IPS-20b (cell line): ENCODE measurements around the gene RNU1-4.
"Not testable (repeated sequence)": the region's sequence is repeated elsewhere in the genome, so short reads cannot be mapped to it uniquely, and the experiment has no call there.

Experiments
- H3K27ac ChIP-seq: one replicate; pipeline ENCODE4 v1.5.1; 2013; ENCODE audit warnings: low read length
- H3K27me3 ChIP-seq: 2 replicates; pipeline ENCODE4 v1.6.1; 2013; ENCODE audit warnings: mild to moderate bottlenecking, low read length, inconsistent platforms; ENCODE audit not compliant: insufficient read depth
- H3K36me3 ChIP-seq: 2 replicates; pipeline ENCODE4 v1.6.1; 2013; ENCODE audit warnings: low read depth, mild to moderate bottlenecking, inconsistent platforms, low read length, moderate library complexity; ENCODE audit not compliant: insufficient read depth
- H3K4me1 ChIP-seq: 2 replicates; pipeline ENCODE4 v1.6.1; 2013; ENCODE audit warnings: mild to moderate bottlenecking, control low read depth, inconsistent platforms, low read length, moderate library complexity; ENCODE audit not compliant: insufficient read depth
- H3K4me3 ChIP-seq: 2 replicates; pipeline ENCODE4 v1.5.1; 2013; ENCODE audit warnings: mild to moderate bottlenecking, low read length, inconsistent platforms
- H3K9ac ChIP-seq: 2 replicates; pipeline ENCODE4 v1.6.1; 2013; ENCODE audit warnings: low read depth, mild to moderate bottlenecking, inconsistent platforms, low read length, moderate library complexity
- H3K9me3 ChIP-seq: 2 replicates; pipeline ENCODE4 v1.6.1; 2013; ENCODE audit warnings: mild to moderate bottlenecking, low read depth, low read length, inconsistent platforms; ENCODE audit not compliant: insufficient read depth

Gene RNU1-4

DNA sequence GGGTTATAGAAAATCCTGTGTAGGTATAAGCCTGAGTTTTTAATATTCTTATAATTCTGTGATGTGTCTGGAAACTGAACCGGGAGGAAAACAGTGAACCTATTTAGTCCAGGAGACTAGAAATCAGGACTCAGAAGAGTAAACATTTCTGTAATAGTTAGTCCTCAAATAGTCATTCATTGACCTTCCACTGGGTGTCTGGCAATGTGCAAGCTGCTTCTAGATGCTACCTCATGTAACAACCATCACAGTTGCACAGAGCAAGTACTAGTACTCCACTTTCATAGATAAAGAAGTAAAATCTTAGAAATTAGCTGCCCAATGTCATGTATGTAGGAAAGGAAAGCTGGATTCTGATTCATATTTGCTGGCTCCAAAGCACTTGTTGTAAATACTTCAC is 15.1 kb downstream of the RNU1-4 start:
- H3K27ac ChIP-seq, H3K36me3 ChIP-seq, H3K4me1 ChIP-seq, H3K27me3 ChIP-seq, H3K4me3 ChIP-seq, H3K9ac ChIP-seq, H3K9me3 ChIP-seq: not testable (repeated sequence)

DNA sequence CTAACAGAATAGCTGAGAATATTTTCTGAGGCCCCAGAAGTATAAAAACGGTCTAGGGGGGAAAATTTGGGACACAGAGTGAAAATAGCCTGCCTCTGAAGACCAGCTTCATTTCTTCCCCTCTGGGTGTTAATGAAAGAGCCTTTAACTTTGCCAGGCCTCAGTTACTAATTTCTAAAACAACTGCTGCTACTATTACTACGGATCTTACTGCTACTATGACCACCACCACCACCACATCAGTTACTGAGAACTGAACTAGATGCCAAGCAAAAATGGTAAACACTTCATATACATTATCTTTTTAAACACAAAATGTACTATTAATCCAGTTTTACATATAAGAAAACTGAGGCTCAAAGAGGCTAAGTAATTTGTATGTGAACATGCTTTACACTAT is 15.6 kb downstream of the RNU1-4 start:
- H3K36me3 ChIP-seq, H3K27ac ChIP-seq, H3K9ac ChIP-seq, H3K9me3 ChIP-seq, H3K4me3 ChIP-seq, H3K4me1 ChIP-seq, H3K27me3 ChIP-seq: not testable (repeated sequence)

DNA sequence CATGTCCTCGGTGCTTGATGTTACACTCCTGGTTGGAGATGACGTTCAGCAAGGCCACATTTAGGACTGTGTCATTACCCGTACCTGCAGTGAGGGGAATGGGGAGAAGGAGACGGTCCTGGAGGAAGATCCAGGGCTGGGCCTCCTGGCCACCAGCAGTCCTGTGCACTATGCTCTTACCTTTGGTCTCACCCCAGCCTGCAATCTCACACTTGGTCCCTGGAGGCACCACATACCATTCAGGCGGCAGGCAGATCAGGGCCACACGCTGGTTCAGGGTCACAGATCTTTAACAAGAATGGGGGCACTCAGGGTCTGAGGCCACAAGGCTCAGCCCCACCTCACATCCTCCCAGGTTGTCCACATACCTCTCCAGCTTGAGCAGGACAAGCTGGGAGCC is 17.3 kb downstream of the RNU1-4 start:
- not testable (repeated sequence) for H3K27ac ChIP-seq, H3K36me3 ChIP-seq, H3K9ac ChIP-seq, H3K27me3 ChIP-seq, H3K9me3 ChIP-seq, H3K4me3 ChIP-seq, H3K4me1 ChIP-seq

DNA sequence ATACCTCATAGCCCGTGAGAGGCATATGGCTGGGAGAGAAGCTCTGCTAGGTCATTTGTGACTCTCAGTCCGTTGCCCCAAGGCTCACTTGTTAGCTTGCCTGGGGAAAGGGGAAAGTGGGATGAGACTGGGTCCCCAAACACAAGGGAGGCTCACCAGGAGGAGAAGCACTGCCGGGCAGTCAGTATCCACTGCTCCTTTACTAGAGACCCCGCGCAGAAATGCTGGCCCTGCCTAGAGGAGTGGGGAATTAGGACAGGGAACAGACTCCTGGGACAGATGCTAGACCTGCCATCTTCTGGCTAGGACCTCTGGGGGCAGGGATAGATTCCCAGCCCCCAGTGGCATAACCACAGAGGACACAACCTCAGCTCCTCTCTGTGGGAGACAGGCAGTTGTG is 17.7 kb downstream of the RNU1-4 start:
- not testable (repeated sequence) for H3K36me3 ChIP-seq, H3K4me1 ChIP-seq, H3K27ac ChIP-seq, H3K9me3 ChIP-seq, H3K9ac ChIP-seq, H3K4me3 ChIP-seq, H3K27me3 ChIP-seq

DNA sequence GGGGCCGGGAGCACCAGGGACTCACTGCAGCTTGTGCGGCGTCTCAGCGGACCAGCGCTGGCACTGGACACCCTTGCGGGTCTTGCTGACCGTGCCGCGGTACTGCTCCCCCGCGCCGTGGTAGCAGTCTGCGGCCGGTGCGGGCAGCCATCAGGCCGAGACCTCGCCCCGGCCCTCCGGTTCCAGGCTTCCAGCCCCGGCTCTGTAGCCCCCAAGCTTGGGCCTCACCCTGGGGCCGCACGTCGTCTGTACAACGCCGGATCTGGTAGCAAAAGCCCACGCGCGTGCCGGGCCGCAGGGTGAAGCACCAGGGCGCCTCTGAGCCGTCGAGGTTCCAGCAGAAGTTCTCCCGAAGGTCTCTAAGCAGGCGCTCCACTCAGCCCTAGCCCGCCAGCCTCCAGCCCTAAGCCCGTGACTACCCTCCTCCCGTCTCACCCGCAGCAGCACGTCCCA is 18.8 kb downstream of the RNU1-4 start:
- H3K4me3 ChIP-seq, H3K9ac ChIP-seq, H3K27me3 ChIP-seq, H3K36me3 ChIP-seq, H3K9me3 ChIP-seq, H3K27ac ChIP-seq, H3K4me1 ChIP-seq: not testable (repeated sequence)

DNA sequence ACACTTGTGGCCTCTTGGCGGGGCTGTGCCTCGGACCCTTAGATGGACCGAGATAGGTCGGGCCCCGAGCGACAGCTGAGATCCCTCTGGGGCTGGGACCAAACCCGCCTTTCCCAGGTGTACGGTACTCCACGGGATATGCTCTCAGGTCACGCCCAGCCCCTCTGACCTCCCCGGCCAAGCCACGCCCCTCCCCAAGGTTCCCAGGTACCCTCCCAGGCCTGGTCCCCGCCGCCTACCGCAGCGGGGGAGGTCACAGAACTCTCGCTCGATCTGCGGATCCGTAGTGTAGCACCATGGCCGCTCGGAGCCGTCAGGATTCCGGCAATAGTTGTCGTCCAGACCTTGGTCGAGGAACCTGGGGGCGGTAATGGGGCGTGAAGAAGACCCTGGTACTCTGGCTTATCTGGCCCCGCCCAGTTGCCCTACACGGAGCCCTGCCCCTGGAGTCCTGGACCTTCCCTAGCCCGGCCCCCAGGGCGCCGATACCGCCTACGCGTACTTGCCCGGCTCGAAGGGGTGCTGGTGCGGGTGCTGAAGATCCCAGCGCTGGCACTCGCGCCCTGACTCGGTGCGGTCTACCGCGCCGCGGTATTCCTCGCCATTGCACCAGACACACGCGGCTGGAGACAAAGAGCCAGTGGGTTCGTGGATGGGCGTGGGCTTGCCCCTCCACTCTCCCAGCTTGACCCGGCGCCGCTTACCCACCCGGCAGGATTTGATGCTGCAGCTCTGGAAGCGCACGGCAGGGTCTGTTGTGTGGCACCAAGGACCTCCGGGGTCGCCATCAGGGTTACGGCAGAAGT is 19.5 kb downstream of the RNU1-4 start:
- H3K4me1 ChIP-seq, H3K36me3 ChIP-seq, H3K27ac ChIP-seq, H3K9ac ChIP-seq, H3K4me3 ChIP-seq, H3K9me3 ChIP-seq, H3K27me3 ChIP-seq: not testable (repeated sequence)

DNA sequence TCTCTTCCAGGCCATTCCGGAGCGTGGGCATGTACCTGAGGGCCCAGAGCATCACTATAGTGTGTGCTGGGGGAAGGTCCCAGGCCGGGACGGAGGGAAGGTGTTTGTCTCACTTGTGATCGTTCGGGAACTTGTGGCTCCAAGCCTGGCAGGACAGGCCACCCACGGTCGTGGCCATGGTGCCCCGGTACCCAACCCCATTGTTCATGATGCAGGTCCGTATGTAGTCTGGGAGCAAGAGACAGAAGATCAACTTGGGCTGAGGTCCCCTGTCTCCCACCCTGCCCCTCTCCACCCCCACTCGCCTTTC is 20.1 kb downstream of the RNU1-4 start:
- H3K4me1 ChIP-seq = not testable (repeated sequence)

DNA sequence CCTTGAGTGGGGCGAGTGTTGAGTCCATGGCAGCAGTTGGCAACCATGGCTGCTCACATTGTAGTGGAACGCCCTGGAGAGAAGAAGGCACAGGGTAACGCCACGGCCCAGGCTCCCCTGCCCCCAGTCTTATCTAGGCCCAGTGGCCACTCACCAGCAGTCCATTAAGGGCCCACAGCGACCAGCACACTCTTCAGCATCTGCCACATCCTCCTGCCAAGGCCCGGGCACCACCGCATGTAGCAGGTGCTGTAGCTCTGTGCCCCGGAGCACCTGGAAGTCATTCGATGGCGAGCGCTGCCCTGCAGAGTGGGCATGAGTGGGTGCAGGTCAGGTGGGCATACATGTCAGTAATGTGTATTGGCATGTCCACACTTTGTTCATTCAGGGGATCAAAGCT is 20.5 kb downstream of the RNU1-4 start:
- not testable (repeated sequence) for H3K4me1 ChIP-seq, H3K36me3 ChIP-seq, H3K27me3 ChIP-seq, H3K27ac ChIP-seq, H3K9ac ChIP-seq, H3K9me3 ChIP-seq, H3K4me3 ChIP-seq

More for the DNA sequence above, 20.1 kb downstream of the RNU1-4 start:
- H3K36me3 ChIP-seq, H3K9me3 ChIP-seq, H3K27me3 ChIP-seq, H3K9ac ChIP-seq, H3K27ac ChIP-seq, H3K4me3 ChIP-seq: not testable (repeated sequence)

DNA sequence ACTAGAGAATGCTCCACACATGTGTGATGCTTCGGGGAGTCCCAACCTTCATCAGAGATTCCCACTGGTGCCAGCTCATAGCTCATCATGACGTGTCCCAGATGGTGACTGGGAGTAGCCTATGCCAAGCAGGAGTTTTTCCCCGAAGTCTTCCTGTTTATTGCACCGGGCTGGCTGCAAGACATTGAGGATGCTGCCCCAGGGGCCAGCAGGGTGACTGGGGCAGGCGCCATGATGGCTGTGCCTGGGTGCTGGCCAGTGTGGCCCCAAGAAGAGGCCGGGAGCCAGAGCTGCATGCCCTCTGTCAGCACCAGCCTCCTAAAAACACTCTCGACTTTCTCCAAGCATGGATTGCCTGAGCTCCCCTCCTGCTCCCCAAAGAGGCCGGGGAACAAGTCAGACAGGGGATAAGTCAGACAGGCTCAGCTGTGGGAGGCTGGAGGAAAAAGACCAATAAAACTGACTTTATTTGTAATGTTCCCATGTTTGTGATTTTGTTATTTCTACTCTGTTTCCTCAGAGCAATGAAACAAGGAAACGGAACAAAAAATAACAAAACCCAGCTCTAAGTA is 24.0 kb downstream of the RNU1-4 start:
- not testable (repeated sequence) for H3K36me3 ChIP-seq, H3K4me1 ChIP-seq, H3K4me3 ChIP-seq, H3K27ac ChIP-seq, H3K9ac ChIP-seq, H3K9me3 ChIP-seq, H3K27me3 ChIP-seq

DNA sequence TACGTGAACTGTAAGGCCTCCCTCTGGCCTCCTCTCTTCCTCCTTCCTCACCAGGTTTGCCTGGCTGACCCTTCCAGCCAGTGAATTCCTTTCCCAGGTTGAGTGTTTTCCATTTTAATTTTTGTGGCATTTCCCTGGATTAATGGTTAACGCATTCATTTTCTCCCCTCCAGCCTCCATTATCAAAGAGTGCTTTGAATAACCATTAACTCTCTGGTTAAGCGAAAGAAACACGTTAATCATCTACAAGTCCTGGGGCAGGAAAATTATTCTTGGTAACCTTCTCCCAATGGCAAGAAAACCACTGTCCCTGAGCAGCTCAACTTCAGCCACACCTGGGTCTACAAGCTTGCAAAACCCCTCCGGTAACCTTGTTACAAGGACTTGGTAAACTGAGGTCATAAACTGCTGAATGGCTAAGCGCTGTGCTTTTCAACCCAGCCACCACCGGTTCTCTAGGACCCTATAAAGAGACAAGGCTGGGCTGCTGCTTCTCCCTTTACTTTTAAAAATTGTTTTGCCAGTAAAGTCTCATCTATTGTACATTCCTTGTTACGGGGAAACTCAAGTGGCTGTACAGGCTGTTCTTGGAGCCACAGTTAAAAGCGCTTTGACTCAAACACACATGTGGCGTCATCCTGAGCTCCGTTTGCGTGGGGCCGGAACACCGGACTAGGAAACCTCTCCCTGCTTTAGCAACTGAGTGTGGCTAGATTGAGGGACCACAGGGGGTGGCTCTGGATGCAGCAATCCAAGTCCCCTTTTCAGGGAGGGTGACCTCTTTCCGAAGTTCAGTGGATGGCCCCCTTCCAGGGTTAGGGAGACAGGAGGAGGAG is 24.7 kb downstream of the RNU1-4 start:
- H3K27me3 ChIP-seq, H3K27ac ChIP-seq, H3K36me3 ChIP-seq, H3K9ac ChIP-seq, H3K4me3 ChIP-seq, H3K9me3 ChIP-seq, H3K4me1 ChIP-seq: not testable (repeated sequence)

DNA sequence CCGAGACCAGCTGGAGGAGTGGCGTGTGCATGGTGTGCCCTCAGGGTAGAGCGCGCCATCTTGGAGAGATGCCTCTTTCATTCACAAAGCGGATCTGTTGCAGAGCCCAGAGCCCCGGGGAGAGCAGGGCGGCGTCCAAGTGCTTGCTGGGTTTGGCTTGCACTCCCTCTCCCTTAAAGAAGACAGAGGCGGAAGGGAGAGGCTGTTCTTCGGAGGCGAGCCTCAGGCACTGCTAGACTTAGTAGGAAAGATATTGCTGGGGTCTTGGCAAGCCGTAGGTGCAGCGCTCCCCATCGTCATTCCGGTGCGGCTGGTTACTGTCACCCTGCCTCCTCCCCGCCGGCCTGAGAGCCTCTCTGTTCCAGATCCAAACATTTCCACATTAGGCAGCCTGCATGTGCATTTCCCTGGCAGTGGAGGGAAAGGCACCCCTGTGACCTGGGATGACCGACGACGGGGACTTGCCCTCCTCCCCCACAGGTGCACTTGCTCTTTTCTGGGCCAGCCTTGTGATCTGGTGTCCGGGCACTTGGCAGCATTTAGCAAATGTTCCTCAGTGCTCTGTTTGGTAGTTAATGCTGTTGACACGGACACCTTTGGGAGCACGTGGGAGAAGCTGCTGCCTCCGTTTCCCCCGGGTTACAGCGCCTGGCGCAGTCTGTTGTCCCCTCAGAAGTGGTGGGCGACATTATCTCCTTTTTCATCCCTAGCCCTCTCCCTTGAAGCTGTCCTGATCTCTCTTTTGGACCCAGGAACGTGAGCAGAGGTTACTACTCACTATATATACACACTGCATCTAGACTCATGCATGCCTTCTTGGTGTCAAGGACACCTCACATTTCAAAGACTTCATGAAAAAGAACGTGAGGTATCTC is 25.7 kb downstream of the RNU1-4 start:
- not testable (repeated sequence) for H3K36me3 ChIP-seq, H3K9me3 ChIP-seq, H3K27ac ChIP-seq, H3K4me1 ChIP-seq, H3K9ac ChIP-seq, H3K27me3 ChIP-seq, H3K4me3 ChIP-seq
